Hematopoietic multipotent progenitor cell treated with erythropoietin and hydrocortisone succinate and interleukin-3 and kit ligand, for 17 days (in vitro differentiated cells): ENCODE data around the gene GNB1L.
"Not testable (repeated sequence)": the region's sequence is repeated elsewhere in the genome, so short reads cannot be mapped to it uniquely, and the experiment has no call there.

Source experiments
- DNase-seq: peaks from one replicate; pipeline ENCODE4 v3.0.0-alpha.2; 2015; ENCODE audit warnings: low spot score

The GNB1L gene

DNA sequence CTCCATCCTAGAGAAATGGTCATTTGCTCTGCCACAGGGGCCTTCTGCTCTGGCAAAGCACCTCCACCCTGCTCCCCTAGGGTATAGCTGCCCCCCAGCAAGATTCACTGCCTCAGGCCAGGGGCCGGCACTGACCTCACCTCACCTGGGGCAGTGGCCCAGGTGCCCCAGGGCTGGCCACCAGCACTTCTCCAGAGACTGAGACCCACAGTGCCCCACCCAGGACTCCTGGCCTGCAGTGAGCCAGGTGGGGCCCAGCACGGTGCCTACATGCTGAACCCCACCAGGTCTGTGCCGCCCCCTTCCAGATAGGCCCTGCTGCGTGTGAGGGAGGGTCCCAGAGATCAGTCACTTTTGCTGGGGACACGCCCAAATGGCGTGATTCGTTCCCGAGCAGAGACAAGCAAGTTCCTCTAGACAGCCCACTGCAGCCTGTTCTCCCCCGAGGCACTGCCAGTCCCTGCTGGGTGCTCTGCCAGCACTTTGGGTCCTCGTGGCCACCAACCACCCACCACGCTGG, 10.8 kb downstream of the GNB1L start:
- no peak for DNase-seq

DNA sequence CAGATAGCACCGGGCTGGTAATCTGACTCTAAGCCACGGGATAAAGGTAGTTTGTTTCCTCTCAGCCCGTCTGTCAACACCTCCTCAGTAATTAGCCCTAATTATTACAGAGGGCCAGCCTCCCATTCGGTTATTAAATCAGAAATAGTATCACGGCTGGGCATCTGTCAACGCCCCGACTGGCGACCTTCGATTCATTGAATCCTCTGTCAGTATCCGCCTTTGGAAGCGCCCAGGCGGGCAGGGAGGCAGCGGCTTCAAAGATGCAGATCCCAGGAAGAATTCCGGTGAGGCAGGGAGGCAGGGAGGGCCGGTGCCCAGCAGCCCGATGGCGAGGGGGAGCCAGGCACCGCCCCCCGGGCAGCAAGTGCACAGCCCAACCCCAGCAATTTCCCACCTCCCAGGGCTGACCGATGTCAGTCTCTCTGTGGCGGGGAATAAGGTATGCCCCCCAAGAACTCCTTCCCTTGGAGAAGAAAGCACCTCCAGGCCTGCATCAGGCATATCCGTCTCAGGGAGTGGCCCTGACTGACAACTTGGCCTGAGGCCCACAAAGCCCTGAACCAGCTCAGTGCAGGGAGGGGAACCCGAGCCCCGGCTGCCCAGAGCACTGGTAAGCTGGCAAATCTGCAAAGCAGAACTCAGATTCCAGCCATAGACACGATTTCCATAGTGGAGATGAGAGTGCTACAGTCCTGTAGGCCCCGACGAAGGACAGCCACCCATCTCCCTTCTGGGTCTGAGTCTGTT, 11.4 kb downstream of the GNB1L start:
- no peak for DNase-seq

DNA sequence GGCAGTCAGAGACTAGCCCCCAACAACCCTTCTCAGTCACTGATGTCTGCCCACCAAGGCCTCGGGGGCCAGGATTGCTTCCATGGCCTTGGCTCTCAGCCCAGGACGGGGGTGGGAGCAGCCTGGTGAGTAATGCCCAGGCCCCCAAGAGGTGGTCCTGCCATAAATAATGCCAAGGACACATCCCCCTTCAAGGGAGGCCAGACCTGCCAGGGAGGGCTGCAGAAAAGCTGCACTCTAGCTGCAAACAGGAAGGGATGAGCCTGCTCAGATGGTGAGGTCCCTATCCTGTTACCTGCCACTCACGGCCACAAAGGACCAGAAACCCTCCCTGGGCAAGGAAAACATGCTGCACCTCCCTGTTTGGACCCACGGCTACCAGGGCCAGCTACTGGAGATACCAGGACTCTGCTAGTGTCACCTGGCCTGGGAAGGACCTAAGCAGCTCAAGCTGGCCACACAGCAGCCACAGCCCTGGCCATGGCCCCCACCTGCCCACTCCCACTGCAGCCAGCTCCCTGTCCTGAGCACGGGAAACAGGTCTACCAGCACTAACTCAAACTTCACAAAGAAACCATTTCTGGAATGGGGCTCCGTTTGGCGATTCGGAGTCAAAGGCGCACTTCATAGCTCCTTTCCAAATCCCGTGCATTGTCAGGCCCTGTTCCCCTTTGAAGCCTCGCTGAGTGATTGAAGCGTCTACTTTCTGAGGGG, 12.1 kb downstream of the GNB1L start:
- DNase-seq = no peak

DNA sequence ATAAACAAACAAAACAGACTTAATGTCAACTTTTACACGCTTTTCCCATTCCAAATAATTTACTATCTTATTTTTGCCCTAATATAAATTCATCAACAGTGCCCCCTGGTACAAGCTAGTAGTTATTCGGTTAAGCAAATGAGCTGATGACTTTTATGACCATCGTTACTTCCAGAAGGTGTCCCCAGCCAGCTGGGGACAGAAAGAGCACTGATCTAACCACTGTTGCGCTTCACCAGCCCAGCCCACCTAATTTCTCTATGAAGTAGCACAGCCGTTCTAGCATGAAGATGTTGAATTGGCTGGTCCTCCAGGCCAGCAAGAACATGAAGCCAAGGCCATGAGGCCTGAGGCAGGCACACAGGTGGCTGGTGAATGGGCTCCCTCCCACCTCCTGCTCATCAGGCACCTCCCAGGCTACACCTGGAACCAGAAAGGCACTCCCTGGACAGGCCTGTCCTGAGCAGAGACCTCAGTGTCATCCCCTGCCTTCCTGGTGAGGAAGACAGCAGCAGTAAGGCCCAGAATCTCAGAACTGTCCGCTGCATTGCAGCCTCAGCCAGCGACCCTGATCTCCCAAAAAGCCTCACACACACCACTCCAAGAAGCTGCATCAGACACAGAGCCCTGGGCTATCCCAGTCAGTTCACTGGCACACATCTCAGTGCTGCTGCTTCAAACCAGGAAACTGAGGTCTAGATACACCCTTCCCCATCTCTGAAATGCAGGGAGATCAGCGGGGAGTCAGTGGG, 12.9 kb downstream of the GNB1L start:
- no peak for DNase-seq

DNA sequence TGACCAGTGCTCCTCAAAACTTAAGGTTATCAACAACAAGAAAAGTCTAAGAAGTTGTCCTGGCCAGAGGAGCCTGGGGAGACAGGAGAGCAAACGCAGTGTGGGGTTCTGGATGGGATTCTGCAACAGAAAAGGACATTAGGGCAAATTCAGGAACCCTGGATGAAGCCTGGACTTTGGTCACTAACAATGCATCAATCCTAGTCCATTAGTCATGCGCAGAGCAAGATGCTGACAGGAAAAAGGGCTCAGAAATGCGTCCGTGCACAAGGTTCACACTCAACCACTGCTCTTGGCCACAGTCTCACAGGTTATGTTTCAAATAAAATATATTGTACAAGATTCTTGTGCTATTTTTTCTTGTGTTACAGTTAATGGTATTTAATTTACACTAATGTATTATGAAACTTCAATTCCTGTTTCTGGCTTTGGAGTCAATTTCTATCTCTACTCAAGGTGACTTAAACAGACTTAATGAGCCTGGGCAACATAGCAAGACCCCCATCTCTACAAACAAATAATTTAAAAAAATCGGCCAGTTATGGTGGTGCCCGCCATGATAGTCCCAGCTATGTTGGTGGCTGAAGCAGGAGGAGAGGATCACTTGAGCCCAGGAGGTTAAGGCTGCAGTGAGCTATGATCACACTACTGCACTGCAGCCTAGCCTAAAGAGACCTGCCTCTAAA, 13.6 kb downstream of the GNB1L start:
- no peak for DNase-seq

DNA sequence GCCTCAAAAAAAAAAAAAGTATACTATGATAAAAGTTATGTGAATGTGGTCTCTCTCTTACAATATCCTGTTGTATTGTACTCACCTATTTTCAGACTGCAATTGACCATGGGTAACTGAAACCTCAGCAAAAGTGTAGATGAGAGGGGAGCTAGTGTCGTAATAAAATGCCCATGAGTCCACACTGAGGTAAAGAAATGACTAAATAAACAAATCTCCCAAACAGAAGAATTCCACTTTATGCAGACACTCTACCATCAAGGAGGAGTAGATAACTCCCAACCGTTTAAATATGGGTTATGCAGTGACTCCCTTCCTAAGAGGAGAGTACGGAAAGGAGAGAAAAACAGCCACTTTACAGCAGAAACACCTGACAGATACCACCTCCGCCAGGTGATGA, 14.6 kb downstream of the GNB1L start:
- DNase-seq = no peak

DNA sequence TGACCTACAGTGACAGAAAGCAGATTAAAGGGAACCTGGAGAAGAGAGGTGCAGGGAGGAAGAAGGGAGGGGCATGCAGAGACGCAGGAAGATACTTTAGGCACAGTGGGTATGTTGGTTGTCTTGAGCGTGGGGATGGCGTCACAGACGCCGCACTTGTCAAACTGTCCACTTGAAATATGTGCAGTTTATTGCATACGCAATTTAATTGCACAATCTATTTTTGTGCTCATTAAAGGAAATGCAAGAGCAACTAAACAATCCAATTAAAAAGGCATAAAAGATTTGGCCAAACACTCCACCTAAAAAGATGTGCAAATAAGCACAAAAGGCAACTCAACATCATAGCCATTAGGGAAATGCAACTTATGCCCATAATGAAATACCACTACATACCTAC, 16.8 kb downstream of the GNB1L start:
- no peak for DNase-seq

DNA sequence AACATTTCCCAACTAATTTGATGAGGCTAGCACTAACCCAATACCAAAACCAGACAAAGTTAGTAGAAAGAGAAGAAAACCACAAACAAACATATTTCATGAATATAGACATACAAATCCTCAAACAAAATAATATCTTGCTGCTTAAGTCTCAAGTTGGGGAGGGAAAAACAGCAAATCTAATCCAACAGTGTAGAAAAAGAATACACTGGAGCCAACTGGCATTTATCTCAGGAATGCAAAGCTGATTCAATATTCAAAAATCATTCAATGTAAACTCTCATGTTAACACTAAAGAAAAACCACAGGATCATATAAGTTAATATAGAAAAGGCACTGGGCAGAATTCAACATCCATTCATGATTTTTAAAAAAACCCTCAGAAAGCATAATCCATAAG, 18.2 kb downstream of the GNB1L start:
- DNase-seq = no peak

DNA sequence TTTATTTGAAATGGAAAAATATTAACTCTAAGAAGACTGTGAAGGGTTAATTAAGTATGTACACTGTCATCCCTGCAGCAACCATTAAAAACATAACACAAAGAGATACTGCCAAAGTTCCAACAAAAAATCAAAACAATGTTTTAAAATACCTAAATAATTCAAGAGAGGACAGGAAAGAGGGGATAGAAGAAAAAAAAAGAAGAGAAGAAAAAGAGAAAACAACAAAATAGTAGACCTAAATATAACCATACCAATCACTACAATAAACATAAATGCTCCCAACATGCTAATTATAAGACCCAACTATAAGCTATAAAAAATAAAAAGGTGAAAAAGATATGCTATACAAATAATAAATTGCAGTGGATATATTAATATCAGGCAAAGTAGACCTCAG, 20.1 kb downstream of the GNB1L start:
- DNase-seq = no peak

DNA sequence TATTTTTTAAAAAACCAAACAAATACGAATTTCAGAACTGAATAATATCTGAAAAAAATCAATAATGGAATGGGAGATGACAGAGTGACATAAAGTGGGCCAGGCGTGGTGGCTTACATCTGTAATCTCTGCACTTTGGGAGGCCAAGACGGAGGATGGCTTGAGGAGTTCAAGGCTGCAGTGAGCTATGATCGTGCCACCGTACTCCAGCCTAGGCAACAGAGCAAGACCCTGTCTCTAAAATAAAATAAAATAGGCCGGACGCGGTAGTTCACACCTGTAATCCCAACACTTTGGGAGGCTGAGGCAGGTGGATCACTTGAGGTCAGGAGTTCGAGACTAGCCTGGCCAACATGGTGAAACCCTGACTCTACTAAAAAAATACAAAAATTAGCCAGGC, 21.3 kb downstream of the GNB1L start:
- DNase-seq = not testable (repeated sequence)

DNA sequence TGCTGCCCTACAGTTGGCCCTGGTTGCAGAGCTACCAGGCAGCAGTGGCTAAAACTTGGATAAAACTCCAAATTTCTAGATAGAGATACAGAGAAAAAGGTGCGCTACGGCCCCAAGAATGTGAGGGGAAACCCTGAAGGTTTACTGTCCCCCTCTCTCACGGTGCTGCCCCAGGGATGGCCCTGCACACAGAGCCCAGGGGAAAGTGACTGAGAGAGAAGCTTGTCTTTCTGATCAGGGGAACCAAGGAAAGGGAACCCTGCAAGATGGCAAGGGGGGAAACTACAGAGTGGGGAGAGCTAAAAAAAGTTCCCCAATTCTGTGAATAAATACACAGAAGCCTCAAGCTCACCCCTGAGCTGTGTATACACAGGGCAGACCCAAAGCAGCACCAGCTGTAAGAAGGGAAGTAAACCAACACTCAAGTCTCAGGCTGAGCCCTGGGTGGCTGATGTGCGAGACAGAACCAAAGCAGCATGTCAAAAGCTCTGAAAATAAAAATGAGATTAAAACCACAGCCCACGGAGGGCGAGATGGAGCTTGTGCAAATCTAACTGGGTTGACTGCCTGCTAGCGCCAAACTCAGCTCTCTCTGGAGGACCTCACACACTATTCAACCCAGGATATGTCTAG, 22.1 kb downstream of the GNB1L start:
- no peak for DNase-seq

DNA sequence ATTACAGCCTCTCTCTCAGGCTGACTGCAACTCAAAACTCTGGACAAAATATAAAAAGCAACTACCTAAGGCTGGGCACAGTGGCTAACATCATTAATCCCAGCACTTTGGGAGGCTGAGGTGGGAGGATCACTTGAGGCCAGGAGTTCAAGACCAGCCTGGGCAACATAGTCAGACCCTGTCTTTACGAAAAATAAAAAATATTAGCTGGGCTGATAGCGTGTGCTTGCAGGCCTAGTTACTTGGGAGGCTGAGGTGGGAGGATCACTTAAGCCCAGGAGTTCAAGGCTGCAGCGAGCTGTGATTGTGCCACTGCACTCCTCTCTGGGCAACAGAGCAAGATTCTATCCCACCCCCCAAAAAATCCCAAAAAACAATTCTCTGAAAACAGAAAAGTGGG, 22.7 kb downstream of the GNB1L start:
- DNase-seq = not testable (repeated sequence)

DNA sequence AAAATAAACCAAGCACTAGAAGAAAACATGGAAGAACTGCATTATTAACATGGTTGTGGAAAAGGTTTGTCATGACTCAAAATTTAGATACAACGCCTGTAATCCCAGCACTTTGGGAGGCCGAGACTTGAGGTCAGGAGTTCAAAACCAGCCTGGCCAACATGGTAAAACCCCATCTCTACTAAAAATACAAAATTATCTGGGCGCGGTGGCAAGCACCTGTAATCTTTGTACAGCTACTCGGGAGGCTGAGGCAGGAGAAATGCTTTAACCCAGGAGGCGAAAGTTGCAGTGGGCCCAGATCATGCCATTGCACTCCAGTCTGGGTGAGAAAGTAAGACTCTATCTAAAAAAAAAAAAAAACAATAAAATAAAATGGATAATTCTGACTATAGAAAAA, 23.7 kb downstream of the GNB1L start:
- no peak for DNase-seq

DNA sequence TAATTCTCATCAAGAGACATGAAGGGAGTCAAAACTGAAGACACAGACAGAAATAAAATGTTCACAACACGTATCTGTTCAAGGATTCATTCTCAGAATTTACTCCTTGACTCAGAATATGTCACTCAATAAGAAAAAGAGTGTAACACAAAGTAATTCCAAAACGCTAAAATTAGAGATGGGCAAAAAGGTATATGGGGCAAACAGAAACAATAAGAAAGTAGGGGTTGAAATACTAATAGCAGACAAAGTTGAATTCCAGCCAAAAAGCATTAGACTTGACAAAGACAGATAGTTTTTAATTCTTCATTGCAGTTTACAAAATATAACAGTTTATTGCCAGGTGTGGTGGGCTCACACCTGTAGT, 26.7 kb downstream of the GNB1L start:
- no peak for DNase-seq

DNA sequence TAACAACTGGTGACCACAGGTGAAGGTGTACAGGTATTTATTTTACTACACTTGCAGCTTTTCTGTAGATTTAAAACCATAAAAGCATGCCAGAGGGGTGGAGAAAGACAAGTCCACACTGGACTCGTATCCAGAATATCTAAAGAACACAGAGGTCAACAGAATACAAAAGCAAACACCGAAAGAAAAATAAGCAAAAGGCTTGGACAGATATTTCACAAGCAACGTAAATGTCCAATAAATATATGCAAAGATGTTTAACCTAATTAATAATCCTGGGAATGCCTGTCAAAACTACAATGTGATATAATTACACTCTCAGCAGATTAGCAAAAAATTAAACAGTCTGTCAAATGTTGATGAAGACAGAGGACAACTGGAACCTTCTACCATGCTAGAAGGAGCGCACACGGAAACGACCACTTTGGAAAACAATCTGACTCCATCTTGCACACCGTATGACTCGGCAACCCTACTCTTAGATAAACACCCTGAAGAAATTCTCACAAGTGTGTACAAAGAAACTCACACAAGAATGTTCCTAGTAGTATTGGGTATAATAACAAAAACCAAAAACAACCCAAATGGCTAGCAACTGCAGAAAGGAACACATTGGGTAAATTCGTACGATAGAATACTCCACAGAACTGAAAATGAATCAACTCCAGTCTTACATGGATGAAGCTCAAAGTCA, 27.2 kb downstream of the GNB1L start:
- no peak for DNase-seq

DNA sequence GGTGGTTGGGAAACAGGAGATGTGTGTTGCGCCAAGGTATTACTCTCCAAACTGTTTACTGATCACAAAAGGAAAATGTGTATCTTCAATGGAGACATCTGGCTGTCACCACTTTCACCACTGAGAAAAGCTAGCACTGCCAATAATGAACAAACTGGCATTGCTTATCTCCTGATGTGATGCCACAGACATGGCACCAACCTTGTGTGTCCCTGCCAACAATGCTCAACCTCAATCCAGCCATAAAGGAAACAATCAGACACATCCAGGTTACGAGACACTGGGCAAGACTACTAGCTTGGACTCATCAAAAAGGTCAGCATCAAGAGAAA, 28.1 kb downstream of the GNB1L start:
- no peak for DNase-seq

DNA sequence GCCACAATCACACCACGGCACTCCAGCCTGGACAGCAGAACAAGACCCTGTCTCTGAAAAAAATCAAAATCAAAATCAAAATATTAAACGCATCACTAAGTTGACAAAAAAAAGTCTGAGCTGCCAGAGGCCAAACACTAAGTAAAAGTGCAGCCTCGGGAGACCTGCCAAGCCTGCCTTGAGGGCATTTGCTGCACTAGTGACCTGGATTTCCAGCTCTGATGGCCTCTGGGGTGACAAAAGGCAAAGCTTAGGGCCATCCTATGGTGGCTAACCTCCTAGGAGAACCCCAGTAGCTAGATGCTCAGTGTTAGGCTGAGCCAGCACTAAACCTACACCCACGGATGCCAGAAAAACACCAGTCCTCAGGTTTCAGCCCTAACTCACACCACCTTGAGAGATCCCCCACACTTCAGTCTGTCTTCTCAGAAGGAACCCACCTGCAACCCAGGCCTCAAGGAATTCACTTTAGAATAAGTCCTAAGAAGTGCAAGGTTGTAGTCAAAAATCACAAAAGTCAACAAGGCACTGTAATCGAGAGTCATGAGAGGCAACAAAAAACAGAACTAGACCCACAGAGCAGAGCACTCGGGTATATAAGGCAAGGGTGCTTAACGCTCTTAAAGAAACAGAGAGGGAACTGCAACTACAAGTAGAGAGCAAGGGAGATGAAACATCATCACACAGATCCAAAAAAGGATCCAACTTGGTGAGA, 28.6 kb downstream of the GNB1L start:
- no peak for DNase-seq

DNA sequence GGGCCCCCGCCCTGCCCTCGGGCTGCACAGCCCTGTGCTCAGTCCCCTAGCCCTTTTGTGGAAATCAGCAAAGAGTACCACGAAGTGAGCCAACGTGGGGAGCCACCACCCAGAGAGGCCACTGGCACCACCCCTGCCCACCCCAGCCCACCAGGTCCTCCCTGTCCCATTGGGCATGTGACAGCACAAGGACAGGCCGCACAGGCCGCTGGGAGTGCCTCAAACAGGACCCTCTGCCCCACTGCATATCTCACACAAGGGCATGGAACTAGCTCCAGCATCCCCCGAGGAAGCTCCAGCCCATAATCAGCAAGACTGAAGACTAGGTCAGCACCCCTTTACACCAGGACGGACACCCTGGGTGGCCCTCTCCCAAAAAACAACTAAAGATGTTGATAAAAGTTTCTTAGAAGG, 29.7 kb downstream of the GNB1L start:
- no peak for DNase-seq

DNA sequence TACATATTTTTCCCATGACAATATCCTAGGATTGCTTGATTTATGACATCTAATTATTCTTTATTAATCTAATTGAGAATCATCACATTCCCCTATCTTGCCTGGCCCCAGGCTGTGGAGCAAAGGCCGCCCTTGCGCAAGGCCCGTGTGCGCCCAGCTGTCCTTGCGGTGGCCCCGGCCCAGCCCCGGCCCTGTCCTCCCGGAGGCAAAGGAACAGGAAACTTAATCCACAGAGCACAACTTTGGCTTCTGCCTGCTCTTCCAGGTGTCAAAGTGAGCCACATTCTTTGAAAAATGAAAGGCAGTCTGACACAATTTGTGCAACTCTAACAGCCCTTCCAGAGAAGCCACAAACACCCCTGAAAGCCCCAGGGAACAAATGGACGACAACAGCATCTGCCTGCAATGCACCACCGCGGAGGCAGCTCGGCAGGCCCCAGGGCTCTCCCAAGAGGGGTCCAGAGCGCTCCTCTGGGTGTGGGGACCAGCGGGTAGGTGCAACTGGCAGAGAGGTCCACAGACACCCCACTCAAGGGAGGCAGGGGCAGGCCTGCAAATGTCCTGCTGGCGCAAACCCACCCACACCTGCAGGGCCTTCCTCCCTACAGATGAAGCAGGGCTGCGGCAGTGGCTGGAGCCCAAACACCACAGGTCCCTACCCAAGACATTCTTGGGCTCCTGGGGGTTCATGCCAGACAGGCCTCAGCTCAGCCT, 30.3 kb downstream of the GNB1L start:
- no peak for DNase-seq

DNA sequence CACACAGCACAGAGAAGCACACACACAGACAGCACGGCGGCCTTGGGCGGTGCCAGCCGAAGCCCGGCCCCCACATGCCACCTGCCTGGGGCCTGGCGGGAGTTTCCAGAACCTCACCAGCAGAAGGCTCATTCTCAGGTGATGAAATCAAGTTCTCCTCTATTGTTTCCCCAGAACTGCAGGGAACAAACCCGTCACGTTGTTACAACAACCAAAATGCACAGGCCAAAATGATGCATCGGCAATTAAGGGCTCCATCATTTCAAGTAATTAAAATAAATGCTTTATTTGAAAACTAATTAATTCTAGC, 30.8 kb downstream of the GNB1L start:
- DNase-seq = no peak
